DMS53 treated with DMSO at 0.1 percent for 48 hours (cell line): ENCODE measurements around the gene ARHGAP35.
"Not testable (repeated sequence)": the region's sequence is repeated elsewhere in the genome, so short reads cannot be mapped to it uniquely, and the experiment has no call there.

Experiments
- DNase-seq: peaks from one replicate; lab custom pipeline; 2025; ENCODE audit not compliant: unreplicated experiment; lab: John Stamatoyannopoulos, UW

Gene ARHGAP35

DNA sequence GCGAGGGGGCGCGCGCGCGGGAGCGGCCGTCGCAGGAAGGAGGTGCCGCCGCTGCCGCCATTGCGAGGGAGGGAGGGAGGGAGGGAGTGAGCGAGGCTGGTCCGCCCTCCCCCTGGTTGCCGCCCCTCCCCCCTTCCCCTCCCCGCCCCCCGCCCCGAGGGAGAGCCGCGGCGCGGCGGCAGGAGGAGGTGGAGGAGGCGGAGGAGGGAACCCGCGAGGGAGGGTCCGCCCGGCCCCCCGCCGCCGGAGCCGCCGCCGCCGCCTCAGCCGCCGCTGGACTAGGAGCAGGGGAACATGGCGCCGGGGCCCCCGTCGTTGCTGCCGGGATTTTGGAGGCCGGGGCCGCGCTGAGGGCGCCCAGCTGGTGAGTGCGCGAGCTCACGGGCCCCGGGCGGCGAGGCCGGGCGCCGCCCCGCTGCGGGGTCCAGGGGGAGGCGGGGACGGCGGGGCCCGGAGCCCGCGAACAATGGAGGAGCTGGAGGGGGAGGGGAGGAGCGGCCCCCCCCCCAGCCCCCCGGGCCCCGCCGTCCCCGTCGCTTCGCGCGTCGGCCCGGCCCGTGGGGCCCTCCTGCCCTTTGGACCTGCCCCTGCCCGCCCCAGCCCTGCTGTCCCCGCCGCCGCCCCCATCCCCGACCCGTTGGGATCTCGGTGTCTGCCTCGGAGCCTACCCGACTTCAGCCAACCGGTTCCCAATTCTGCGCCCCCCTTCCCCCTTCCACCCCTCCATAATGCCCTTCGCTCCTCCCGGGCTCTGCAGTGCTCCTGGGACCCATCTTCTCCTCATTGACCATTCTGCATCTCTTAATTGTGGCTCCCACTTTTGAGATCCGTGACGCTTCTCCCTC is at the start of gene ARHGAP35:
Gene ARHGAP35 (plus strand): TSS at position 152 of the 845 bp plus-strand sequence. CDS start 57,679 bp downstream, outside the sequence.
- DNase-seq, result no peak

DNA sequence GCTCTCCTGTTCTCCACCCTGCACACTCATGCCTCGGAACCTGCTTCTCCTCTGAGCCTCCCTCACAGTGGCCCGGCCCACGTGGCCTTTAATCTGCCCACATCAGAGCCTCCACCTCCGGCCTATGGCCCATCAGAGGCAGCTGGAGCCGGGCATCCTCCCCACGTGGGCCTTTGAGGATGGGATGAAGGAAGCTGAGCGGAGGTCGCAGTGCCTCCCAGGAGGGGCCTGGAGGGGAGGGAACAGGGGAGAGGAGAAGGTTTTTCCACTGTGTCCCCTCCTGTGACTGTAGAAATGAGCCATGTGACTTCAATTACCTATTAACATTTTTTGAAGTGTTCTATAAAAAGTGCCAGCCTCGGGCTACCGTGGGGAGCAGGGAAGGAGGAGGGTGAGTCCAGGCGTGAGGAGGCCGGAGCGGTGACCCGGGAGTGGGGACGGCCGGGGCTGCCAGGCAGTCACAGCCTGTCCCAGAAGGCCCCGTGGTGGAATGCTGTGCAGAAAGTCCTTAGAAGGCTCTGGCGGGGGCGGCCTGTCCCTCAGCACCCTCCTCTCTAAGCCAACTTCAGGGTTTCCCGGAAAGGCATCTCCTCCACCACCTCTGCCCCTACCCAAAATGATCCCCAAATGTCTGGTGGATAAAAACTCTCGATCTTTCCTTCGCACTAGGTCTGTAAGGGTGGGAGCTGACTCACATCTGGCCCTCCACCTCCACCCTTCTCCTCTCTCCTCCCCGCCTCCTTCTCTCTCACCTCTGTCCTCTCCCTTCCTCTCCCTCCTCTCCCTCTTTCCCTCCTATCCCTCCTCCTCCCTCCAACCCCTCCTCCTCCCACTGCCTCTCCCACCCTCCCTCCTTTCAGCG is 47.6 kb upstream of the ARHGAP35 start:
- DNase-seq, result no peak

DNA sequence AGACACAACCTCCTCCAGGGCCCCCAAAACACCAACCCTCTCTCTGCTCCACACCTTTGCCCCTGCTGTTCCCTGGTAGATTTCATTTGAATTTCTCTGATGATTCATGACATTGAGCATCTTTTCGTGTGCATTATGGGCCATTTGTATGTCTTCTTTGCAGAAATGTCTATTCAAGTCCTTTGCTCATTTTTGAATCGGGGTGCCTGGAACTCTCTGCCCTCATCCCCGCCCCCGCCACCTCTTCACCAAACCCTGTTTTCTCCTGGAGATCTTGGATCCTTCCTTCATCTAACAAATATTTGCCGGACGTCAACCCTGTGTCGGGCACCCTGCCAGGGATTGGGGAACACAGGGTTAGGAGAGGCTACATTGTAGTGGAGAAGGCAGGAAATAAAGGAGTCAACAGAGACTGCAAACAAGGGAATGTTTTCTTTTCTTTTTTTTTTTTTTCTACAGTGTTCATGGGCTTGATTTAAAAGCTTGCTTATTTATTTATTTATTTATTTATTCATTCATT is 46.9 kb upstream of the ARHGAP35 start:
- peak; percentile 76 for DNase-seq

DNA sequence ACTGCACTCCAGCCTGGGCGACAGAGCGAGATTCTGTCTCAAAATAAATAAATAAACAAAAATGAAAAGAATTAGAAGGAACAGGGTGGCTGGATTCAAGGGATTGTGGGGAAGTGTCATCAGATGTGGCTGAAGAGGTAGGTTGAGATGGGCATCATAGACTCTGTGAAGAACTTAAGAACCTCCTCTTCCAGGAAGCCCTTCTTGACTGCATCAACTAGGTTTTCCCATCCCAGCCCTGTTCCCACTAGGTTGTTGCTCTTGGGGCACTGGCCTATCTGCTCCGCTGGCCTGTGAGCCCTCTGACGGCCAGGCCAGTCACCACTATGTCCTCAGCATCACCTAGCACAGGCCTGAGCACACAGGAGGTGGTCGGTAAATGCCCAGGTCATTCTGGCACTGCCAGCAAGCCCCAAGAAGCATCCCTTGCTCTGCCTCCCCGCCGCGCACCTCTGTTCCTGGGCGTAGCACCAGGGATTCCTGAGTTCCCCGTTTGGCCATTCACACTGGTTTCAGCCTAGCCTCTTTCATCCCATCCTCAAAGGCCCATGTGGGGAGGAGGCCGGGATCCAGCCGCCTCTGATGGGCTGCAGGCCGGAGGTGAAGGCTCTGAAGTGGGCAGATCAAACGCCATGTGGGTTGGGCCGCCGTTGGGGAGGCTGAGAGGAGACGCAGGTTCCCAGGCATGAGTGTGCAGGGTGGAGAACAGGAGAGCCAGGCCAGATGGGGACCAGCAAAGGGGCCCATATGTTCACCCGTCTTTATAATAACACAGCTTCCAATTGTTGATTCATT is 44.8 kb upstream of the ARHGAP35 start:
- DNase-seq, result no peak

DNA sequence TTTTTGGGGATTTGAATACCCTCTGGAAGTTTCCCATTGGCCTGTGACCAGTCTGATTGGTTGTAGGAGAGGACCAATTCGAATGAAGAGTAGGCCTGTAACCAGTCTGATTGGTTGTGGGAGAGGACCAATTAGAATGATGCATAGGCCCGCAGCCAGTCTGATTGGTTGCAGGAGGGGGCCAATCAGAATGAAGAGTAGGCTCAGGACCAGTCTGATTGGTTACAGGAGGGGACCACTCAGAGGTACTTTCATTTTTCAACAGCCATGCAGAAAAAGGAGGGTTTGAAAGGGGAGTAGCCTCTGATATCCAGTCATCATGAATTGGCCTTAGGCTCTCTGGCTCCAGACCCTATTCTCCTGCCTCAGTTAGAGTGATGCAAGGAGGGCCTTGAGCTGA is 42.0 kb upstream of the ARHGAP35 start:
- DNase-seq, result no peak

DNA sequence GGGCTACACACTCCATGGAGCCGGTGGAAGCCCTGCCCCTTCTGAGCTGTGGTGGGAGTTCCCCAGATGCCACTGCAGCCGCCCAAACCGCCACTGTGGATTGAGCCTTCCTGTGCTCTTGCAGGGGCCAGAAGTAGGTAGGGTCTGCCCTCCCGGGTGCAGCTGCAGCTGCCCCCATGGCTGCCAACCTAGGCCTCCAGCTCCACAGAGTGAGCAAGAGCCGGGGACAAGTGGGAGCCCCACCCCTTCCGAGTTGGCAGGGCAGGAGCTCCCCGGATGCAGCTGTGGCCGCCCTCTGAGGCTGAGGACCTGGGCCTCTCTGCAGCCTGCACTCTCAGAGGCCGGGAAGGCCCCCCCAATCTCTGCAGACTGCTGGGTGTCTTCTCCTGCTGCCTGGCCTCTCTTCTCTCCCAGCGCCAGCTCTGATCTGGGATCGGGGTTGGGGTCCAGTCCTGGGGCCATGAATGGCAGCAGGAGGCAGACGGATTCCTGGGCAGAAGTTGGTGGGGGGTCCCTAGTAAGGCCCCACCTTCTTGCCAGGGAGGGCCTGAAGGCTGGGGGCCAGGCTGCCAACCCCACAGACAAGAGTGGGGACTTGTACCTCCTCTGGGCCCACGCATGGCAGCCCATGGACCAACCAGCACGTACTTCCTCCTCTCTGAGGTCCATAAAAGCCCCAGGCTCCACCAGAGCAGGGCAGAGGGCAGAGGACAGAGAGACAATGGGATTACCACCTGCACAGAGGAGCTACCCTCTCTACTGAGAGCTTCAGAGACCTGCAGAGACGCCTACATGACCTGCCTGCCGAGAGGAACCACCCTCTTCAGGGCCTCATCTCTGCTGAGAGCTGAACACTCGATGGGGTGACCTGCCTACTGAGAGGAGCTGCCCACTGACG is 39.0 kb upstream of the ARHGAP35 start:
- DNase-seq, result no peak

DNA sequence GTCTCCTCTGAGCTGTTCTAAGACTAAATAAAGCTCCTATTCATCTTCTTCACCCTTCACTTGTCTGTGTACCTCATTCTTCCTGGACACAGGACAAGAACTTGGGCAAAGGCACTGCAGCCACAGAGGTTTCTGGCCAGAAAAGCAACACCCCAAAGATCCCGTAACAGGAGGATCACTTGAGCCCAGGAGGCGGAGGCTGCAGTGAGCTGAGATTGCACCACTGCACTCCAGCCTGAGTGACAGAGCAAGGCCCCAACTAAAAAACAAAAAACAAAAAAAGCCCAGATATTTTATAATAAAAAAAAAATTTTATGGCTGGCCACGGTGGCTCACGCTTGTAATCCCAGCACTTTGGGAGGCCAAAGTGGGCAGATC is 38.4 kb upstream of the ARHGAP35 start:
- not testable (repeated sequence) for DNase-seq

DNA sequence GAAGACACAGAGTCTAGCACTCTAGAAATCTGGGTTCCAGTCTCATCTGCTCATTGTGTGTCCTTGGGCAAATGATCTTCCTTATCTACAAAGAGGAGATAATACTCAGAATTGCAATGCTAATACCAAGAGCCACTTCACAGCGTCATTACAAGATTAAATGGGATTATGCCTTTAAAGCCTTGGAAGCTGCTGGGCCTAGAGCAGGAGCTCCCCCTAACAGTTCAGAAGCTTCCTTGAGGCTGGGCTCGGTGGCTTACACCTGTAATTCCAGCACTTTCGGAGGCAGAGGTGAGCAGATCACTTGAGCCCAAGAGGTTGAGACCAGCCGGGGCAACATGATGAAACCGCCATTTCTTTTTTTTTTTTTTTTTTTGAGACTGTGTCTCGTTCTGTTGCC is 37.7 kb upstream of the ARHGAP35 start:
- DNase-seq, result no peak

DNA sequence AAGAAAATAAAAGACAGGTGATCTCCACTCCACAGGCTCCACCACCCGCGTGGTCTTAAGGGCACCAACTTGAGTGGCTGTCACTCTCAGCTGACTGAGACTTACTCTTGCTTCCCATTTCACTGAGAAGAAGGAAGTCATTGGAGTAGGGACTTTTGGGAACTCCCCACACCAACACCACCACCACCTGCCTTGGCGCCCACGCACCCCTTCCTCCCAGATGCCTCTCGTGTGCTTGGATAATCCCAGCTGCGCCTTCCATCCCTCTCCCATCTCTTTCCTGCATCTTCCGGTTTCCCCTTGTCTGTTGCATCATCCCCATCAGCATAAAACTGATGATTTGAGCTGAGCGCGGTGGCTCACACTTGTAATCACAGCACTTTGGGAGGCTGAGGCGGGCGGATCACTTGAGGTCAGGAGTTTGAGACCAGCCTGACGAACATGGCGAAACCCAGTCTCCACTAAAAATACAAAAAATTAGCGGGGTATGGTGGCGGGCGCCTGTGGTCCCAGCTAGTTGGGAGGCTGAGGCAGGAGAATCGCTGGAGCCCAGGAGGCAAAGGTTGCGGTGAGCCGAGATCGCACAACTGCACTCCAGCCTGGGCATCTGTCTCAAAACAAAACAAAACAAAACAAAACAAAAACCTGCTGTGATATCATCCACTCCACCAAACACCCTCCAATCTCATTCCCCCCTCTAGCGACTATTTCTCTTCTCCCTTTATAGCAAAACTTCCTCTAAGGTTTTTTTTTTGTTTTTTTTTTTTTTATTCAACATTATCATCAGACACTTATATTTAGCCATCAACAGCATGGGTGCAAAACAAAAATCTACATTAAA is 35.7 kb upstream of the ARHGAP35 start:
- DNase-seq, result no peak

DNA sequence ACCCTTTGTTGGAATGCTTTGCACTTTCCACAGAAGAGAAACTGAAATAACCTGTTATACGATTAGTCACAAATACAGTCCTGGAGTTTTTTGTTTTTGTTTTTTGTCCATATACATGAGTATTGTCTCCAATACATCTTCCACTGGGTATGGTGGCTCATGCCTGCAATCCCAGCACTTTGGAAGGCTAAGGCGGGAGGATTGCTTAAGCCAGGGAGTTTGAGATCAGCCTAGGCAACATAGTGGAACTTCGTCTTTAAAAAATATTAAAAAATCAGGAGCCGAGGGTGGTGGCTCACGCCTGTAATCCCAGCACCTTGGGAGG is 35.1 kb upstream of the ARHGAP35 start:
- DNase-seq, result no peak

DNA sequence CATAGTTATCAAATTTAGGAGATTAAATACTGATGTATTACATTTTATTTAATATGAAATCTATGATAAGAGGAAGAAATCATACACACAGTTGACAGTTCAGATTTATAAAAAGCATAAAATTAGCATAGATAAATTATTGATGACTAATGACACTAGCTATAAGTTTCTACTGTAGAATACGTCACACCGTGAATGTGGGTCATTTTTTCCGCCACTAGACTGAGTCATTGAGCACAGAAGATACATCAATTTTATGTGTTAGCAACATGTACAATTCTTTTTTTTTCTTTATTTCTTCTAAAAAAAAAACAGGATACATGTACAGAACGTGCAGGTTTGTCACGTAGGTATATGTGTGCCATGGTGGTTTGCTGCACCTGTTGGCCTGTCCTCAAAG is 32.3 kb upstream of the ARHGAP35 start:
- no peak for DNase-seq

DNA sequence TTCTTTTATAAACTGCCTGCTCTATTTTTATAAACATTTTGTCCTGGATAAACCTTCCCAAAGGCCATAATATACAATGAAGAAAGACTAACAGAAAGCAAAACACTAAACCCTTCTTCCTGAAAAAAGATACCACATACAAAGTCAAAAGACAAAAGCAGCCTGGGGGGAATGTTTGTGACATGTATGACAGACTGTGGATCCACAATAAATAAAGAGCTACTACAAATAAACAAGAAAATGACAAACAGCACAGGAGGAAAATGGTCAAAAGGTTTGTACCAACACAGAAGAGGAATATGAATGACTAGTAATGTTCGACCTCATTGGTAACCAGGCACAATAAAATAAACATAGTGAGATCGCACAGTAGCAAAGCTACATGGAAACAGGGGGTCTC is 29.9 kb upstream of the ARHGAP35 start:
- no peak for DNase-seq

DNA sequence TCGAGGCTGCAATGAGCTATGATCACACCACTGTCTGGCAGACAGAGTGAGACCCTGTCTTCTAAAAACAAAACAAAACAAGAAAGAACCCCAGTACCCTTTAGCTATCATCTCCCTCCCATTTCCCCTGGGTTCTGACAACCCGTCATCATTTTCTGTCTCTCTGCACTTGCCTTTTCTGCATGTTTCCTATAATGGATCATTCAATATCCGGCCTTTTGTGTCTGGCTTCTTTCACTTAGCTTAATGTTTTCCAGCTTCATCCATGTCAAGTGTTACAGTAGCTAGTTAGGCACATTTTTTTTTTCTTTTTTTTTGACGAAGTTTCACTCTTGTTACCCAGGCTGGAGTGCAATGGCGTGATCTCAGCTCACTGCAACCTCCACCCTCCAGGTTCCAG is 26.7 kb upstream of the ARHGAP35 start:
- DNase-seq, result no peak

DNA sequence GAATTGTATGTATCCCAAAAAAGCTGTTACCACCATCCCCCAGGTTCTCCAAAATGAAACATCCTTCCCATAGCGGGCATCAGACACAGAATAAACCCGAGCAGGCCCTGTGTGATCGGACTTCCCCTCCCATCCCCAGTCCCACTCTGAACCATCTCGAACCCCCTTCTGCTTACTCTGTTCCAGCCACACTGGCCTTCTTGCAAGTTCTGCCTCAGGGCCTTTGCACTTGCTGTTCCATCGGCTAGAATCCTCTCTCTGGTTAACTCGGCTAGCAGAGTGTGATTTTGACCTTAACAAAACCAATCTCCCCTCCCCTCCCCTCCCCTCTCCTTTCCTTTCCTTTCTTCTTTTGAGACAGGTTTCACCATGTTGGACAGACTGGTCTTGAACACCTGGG is 25.8 kb upstream of the ARHGAP35 start:
- DNase-seq, result no peak

DNA sequence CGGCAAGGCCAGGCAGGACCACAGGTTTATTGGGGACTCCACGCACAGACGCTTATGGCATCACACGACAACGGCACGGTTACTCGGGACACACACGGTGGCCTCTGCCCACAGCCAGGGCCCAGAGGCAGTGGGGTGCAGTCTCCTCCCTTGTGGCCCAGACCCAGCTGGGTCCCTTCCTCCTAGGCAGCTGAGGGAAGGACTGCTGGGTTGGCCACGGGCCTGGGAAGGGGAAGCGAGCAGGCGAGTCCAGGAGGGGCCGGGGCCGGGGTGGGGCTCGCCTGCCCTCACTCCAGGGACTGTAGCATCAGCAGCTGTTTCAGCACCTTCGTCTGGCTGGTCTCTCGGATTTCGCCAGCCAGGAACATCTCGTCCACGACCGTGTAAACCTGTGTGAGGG is 22.6 kb upstream of the ARHGAP35 start:
- DNase-seq, result no peak

DNA sequence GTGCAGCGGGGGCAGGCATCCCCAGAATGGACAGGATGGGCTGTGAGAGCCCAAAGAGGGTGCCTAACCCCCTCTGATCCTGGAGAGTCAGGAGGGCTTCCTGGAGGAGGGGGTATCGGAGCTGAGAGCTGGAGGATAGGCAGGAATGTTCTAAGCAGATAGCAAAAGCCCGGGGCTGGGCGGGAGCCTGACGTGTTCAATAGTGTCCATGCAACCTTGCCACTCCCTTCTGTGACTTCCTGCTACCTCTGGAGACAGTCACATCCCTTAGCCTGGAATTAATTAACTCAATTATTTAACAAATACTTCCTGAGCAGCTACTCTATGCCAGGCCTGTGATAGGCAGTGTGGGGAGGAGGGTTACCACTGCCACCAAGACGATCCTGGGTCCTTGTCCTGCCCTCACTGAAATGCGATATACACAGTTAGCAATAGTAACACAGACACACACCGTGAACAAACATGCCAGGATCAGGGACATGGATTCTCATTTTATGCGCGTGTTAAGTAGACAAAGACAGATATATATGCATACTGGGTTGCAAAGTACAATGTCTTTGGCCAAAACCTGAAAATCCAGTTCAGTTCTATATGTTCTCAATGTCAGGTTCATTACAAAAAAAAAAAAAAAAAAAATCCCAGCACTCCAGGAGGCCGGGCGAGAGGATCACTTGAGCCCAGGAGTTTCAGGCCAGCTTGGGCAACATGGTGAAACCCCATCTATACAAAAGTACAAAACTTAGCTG is 20.9 kb upstream of the ARHGAP35 start:
- peak; percentile 62 for DNase-seq

DNA sequence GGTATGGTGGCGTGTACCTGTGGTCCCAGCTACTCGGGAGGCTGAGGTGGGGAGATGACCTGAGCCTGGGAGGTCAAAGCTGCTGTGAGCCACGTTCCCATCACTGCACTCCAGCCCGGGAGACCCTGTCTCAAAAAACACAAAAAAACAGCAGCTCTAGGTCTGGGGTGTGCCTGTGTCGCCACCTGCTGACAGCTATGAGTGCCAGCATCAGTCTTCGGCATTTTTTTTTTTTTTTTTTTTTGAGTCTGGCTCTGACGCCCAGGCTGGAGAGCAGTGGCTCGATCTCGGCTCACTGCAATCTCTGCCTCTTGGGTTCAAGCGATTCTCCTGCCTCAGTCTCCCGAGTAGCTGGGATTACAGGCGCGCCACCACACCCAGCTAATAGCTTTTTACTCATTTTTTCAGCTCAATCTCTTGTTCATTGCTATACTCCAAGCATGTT is 20.3 kb upstream of the ARHGAP35 start:
- peak; percentile 67 for DNase-seq

DNA sequence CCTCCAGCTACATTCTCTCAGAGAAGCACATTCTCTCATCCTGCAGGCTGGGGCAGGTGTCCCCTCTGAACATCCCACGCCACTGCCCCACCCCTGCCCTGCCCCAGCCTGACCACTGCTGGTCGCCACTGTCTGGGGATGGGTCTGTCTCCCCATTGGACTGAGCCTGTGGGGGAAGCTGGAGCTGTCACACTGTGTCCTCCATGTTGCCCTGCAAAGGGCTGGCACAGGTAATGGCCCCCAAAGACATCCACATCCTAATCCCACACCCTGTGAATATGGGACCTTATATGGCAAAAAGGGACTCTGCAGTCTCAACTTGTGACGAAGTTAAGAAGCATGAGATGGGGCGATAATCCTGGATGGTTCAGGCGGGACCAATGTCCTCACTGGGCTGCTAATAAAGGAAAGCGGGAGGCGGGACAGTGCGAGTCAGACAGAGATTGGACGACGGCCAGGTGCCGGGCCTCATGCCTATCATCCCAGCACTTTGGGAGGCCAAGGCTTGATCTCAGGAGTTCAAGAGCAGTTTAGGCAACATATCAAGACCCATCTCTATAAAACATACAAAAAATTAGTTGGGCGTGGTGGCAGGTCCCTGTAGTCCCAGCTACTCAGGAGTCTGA is 19.2 kb upstream of the ARHGAP35 start:
- DNase-seq, result no peak
